ENCODE measurements around the gene MSN. TPM values are rescaled to one million over a fixed set of nuclear protein-coding genes. Genes with fewer than 3 reads are reported as not detected.
A peak's percentile ranks its signal among the peaks of the same experiment; 100 is the strongest.
"Not testable (repeated sequence)": the region's sequence is repeated elsewhere in the genome, so short reads cannot be mapped to it uniquely, and the experiment has no call there.

MSN gene
- 10 to 100 TPM; 39.1 to 69.6 (median 59.6) TPM for total RNA-seq

DNA sequence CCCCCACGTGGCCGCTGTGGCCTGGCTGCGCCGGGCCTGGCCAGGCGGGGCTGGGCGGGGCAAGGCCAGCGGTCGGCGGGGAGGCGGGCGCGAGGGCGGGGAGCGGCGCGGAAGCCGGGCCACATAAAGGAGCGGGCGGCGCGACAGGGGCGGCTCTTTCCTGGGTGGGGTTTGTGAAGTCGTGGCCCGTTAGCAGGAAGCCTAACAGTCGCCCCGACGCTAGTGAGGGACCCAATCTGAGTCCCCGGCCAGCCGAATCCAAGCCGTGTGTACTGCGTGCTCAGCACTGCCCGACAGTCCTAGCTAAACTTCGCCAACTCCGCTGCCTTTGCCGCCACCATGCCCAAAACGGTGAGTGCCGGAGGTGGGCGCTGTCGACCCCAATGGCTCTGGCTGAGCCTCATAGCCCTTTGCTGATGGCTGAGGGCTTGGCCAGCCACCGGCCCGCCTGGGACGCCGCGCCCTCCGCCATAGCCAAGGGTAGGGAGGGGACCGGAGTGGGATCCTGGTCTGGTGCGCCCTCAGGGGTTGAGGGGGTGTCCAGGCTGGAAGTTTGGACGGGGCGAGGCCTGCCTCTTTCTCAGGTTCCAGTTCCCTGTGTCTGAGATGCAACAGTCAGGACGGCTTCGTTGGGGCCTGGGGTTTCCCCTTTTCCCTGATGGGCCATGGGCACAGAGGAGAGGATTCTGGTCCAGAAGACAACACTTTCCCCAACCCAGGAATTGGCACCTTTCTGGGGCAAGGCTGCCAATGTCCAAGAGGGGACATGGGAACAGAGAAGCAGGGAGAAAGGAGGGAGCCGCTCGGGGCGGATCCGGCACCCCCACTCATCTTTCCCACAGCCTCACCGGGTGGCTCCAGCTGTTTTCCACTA is at the start of gene MSN:
MSN (plus strand) TSS at position 152 of the 874 bp plus-strand sequence; CDS start at position 340, 188 bp downstream.
- H3K4me3 ChIP-seq = peak within 1 kb of the TSS; percentile 71 to 82 (median 78)
- TF ChIP-seq POLR2A (IDR thresholded peaks at IDR 0.05) = peak; percentile 72 to 86
- TF ChIP-seq, protein P1, sequence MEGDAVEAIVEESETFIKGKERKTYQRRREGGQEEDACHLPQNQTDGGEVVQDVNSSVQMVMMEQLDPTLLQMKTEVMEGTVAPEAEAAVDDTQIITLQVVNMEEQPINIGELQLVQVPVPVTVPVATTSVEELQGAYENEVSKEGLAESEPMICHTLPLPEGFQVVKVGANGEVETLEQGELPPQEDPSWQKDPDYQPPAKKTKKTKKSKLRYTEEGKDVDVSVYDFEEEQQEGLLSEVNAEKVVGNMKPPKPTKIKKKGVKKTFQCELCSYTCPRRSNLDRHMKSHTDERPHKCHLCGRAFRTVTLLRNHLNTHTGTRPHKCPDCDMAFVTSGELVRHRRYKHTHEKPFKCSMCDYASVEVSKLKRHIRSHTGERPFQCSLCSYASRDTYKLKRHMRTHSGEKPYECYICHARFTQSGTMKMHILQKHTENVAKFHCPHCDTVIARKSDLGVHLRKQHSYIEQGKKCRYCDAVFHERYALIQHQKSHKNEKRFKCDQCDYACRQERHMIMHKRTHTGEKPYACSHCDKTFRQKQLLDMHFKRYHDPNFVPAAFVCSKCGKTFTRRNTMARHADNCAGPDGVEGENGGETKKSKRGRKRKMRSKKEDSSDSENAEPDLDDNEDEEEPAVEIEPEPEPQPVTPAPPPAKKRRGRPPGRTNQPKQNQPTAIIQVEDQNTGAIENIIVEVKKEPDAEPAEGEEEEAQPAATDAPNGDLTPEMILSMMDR (IDR thresholded peaks at IDR 0.05 in 4 of 5, conservative IDR thresholded peaks at IDR 0.05 in 1 of 5) = peak in 1 of 5 experiments; percentile 17
- peaks cover 4 to 24% of the 10 kb centered on the region in 2 donors for H3K4me1 ChIP-seq
- H3K27me3 ChIP-seq = no peaks in the 10 kb centered on the region
- ATAC-seq (peak; percentile 75 to 83), DNase-seq (peak; percentile 60 to 66)
- peaks cover 0 to under 1% (median 0%) of the 10 kb centered on the region in 3 donors for H3K9me3 ChIP-seq
- in situ Hi-C loops (cut with MboI; ENCODE audit: low sequenced_read_pairs in 4 of 4) (loop anchor here in 1 of 4 donors (25.0 kb wide), 1 partner anchor 155 kb away; no protein-coding TSS in a partner anchor), intact Hi-C loops (cut with DNase I; ENCODE audit: low total_unique reads) (loop anchor here (1.0 kb wide), 2 partner anchors 22 to 72 kb away; no protein-coding TSS in a partner anchor)
- peak within 1 kb of the TSS; percentile 85 to 96 (median 95) for H3K27ac ChIP-seq
- H3K36me3 ChIP-seq = no peaks in the 10 kb centered on the region

DNA sequence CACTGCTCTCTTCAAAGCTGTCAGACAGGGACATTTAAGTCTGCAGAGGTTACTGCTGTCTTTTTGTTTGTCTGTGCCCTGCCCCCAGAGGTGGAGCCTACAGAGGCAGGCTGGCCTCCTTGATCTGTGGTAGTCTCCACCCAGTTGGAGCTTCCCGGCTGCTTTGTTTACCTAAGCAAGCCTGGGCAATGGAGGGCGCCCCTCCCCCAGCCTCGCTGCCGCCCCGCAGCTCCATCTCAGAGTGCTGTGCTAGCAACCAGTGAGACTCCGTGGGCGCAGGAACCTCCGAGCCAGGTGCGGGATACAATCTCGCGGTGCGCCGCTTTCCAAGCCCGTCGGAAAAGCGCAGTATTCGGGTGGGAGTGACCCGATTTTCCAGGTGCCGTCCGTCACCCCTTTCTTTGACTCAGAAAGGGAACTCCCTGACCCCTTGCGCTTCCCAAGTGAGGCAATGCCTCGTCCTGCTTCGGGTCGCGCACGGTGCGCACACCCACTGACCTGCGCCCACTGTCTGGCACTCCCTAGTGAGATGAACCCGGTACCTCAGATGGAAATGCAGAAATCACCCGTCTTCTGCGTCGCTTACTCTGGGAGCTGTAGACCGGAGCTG is 47.3 kb upstream of the MSN start:
- intact Hi-C loops (cut with DNase I; ENCODE audit: low total_unique reads); H3K27ac ChIP-seq; DNase-seq; H3K4me1 ChIP-seq; H3K4me3 ChIP-seq; H3K36me3 ChIP-seq; H3K27me3 ChIP-seq; ATAC-seq; H3K9me3 ChIP-seq; in situ Hi-C loops (cut with MboI; ENCODE audit: low sequenced_read_pairs in 4 of 4): not testable (repeated sequence)

DNA sequence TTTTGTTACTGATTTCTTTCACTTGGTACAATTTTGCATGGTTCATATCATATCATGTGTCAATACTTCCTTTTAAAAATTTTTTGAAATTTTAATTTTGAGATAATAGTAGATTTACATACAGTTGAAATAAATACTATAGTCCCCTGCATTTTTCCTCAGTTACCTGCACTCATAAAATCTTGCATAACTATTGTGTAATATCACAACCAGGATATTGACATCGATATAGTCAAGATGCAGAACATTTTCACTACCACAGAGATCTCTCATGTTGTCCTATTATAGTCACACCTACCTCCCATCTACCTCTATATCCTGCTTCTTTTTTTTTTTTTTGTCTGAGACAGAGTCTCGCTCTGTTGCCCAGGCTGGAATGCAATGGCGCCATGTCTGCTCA is 36.7 kb upstream of the MSN start:
- no peak overlapping the region for H3K27ac ChIP-seq
- no peak for DNase-seq
- ATAC-seq = no peak
- TF ChIP-seq, protein P1 (IDR thresholded peaks at IDR 0.05 in 4 of 5, conservative IDR thresholded peaks at IDR 0.05 in 1 of 5) = no peak
- no peaks in the 10 kb centered on the region for H3K9me3 ChIP-seq
- H3K4me3 ChIP-seq = no peak overlapping the region
- intact Hi-C loops (cut with DNase I; ENCODE audit: low total_unique reads) = no loop called here
- peaks cover 6 to 8% of the 10 kb centered on the region in 2 donors for H3K4me1 ChIP-seq
- in situ Hi-C loops (cut with MboI; ENCODE audit: low sequenced_read_pairs in 4 of 4) = no loop called here
- no peaks in the 10 kb centered on the region for H3K36me3 ChIP-seq
- H3K27me3 ChIP-seq = no peaks in the 10 kb centered on the region

DNA sequence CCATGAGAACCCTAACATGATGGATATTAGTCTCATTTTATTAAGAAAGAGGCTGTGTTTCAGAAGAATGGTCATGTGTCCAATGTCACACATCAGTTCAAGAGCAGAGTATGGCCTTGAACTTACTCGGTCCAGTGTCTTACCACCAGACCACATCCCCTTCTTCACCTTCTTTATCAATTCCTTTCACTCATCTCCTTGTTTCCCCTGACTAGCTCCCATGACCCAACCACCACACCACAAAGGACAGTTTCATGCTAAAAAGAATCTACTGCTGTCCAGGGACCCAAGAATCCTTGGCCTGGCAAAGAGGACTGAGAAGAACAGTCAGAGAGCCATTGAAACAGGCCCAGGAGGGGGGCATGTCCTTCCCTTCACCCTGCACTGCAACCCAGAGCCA is 33.6 kb upstream of the MSN start:
- DNase-seq (no peak), ATAC-seq (no peak)
- Histone ChIP-seq H3K4me1 (peaks cover 12 to 14% of the 10 kb centered on the region in 2 donors), H3K9me3 (no peaks in the 10 kb centered on the region), H3K27me3 (no peaks in the 10 kb centered on the region), H3K36me3 (no peaks in the 10 kb centered on the region), H3K27ac (no peak overlapping the region), H3K4me3 (no peak overlapping the region)
- in situ Hi-C loops (cut with MboI; ENCODE audit: low sequenced_read_pairs in 4 of 4) (no loop called here), intact Hi-C loops (cut with DNase I; ENCODE audit: low total_unique reads) (no loop called here)
- TF ChIP-seq POLR2A (IDR thresholded peaks at IDR 0.05) = no peak
- TF ChIP-seq, protein P1 (IDR thresholded peaks at IDR 0.05 in 4 of 5, conservative IDR thresholded peaks at IDR 0.05 in 1 of 5) = no peak

DNA sequence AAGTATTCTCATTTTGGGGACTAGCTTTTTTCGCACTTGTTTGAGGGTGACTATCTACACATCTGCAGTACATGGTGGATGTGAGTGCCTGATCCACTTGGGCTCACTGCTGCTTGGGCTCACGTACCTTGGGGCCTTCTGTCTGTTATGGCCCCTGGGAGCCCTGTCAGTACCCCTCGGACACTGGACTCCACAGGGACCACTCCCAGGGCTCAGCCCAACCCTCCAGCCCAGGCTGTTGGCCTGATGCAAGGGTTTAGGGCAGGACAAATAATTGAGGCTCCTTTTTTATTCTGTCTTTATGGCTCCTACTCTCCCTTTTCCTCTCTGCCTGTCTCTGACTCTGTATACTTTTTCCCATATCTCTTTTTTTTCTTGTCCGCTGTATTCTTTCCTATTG is 32.7 kb upstream of the MSN start:
- in situ Hi-C loops (cut with MboI; ENCODE audit: low sequenced_read_pairs in 4 of 4) = no loop called here
- TF ChIP-seq POLR2A (IDR thresholded peaks at IDR 0.05) = no peak
- TF ChIP-seq, protein P1 (IDR thresholded peaks at IDR 0.05 in 4 of 5, conservative IDR thresholded peaks at IDR 0.05 in 1 of 5) = no peak
- no peak for ATAC-seq

More for the DNA sequence above, 32.7 kb upstream of the MSN start:
- Histone ChIP-seq H3K36me3 (no peaks in the 10 kb centered on the region), H3K9me3 (no peaks in the 10 kb centered on the region), H3K27ac (peak overlapping the region; percentile 60 to 73 (median 68)), H3K4me3 (no peak overlapping the region), H3K27me3 (no peaks in the 10 kb centered on the region), H3K4me1 (peaks cover 12 to 14% of the 10 kb centered on the region in 2 donors)
- intact Hi-C loops (cut with DNase I; ENCODE audit: low total_unique reads) = no loop called here
- no peak for DNase-seq

Data from gastrocnemius medialis (tissue), 4 donors.